HepG2 (cell line): ENCODE measurements around the gene OVOL2. TPM values are rescaled to one million over a fixed set of nuclear protein-coding genes. Genes with fewer than 3 reads are reported as not detected.

ENCODE experiments used
- EED ChIP-seq: sonication (generic); formaldehyde crosslinking; IDR thresholded peaks from 2 replicates; pipeline ENCODE4 v1.5.0; 2020; ENCODE audit warnings: mild to moderate bottlenecking, missing genetic modification reagents
- EZH2 ChIP-seq: conservative IDR thresholded peaks from 2 replicates; pipeline ENCODE4 v1.6.1; 2012; ENCODE audit warnings: mild to moderate bottlenecking, low read depth, low read length, moderate library complexity
- HNRNPLL ChIP-seq: fragments of 200-400 bp; formaldehyde crosslinking; IDR thresholded peaks from 2 replicates; pipeline ENCODE4 v1.6.1; 2017; ENCODE audit warnings: mild to moderate bottlenecking, low read depth, low read length; ENCODE audit not compliant: poor library complexity, severe bottlenecking
- MEIS1 ChIP-seq: sonication (generic); formaldehyde crosslinking; IDR thresholded peaks from 2 replicates; pipeline ENCODE4 v1.9.0; 2021; ENCODE audit warnings: mild to moderate bottlenecking, missing genetic modification reagents, moderate library complexity, borderline replicate concordance
- MTA1 ChIP-seq: sonication (generic); formaldehyde crosslinking; IDR thresholded peaks from 2 replicates; pipeline ENCODE4 v1.4.0; 2020; ENCODE audit warnings: missing genetic modification reagents, mild to moderate bottlenecking, borderline replicate concordance
- PITX1 ChIP-seq: sonication (generic); formaldehyde crosslinking; IDR thresholded peaks from 2 replicates; pipeline ENCODE4 v1.5.1; 2020; ENCODE audit warnings: mild to moderate bottlenecking, missing genetic modification reagents
- TOE1 ChIP-seq: sonication (generic); formaldehyde crosslinking; IDR thresholded peaks from 2 replicates; pipeline ENCODE4 v1.4.0; 2020; ENCODE audit warnings: mild to moderate bottlenecking, missing genetic modification reagents
- ZMYM4 ChIP-seq: sonication (generic); formaldehyde crosslinking; IDR thresholded peaks from 2 replicates; pipeline ENCODE4 v1.8.1; 2023; ENCODE audit warnings: mild to moderate bottlenecking, missing genetic modification reagents
- ZNF615 ChIP-seq: sonication (generic); formaldehyde crosslinking; IDR thresholded peaks from 2 replicates; pipeline ENCODE4 v1.5.0; 2020; ENCODE audit warnings: mild to moderate bottlenecking, missing genetic modification reagents, borderline replicate concordance
- ZNF652 ChIP-seq: IDR thresholded peaks from 2 replicates; pipeline ENCODE4 v1.6.1; 2016; ENCODE audit warnings: low read depth, borderline replicate concordance
- ZNF883 ChIP-seq: sonication (generic); formaldehyde crosslinking; IDR thresholded peaks from 2 replicates; pipeline ENCODE4 v1.5.1; 2020; ENCODE audit warnings: mild to moderate bottlenecking, missing genetic modification reagents; ENCODE audit errors: not compliant biosample characterization
- polyA plus RNA-seq, 8 experiments: library from polyadenylated mRNA; depleted of rRNA in 3 of 8; stranded (reverse) in 7 of 8; unstranded in 1 of 8; fragments of >200 nt; fragmentation: Illumina TruSeq in 4 of 8; extraction: Trizol in 4 of 8; gene quantifications; 2 replicates each; pipeline versions ENCODE4 v1.2.1 to v1.2.3, GENCODE V29; 2011 to 2016; ENCODE audit warnings: low read depth in 4 of 8, missing spikeins in 1 of 8, mixed read lengths in 1 of 8; ENCODE audit not compliant: insufficient read depth in 1 of 8
- total RNA-seq, 5 experiments: library from RNA; depleted of rRNA; stranded (reverse); fragments of >200 nt; fragmentation: Illumina TruSeq; extraction: Trizol; gene quantifications; 2 replicates each; pipeline ENCODE4 v1.2.3, GENCODE V29; 2016; ENCODE audit warnings: low read depth in 1 of 5
- TF ChIP-seq, protein P1 (sequence below): sonication (generic); formaldehyde crosslinking; IDR thresholded peaks from 2 replicates; pipeline ENCODE4 v1.5.0; 2020; ENCODE audit warnings: missing genetic modification reagents
- TF ChIP-seq, protein P2 (sequence below): sonication (generic); formaldehyde crosslinking; IDR thresholded peaks from 2 replicates; pipeline ENCODE4 v1.4.0; 2020; ENCODE audit warnings: missing genetic modification reagents
- TF ChIP-seq, protein P3 (sequence below): sonication (generic); formaldehyde crosslinking; IDR thresholded peaks from 2 replicates; pipeline ENCODE4 v1.8.1; 2023; ENCODE audit warnings: mild to moderate bottlenecking, missing genetic modification reagents
- TF ChIP-seq, protein P4 (sequence below): sonication (generic); formaldehyde crosslinking; conservative IDR thresholded peaks from 2 replicates; pipeline ENCODE4 v1.4.0; 2020; ENCODE audit warnings: mild to moderate bottlenecking, missing genetic modification reagents, moderate library complexity
- TF ChIP-seq, protein P5 (sequence below): sonication (generic); formaldehyde crosslinking; IDR thresholded peaks from 2 replicates; pipeline ENCODE4 v1.5.0; 2020; ENCODE audit warnings: missing genetic modification reagents, mild to moderate bottlenecking, borderline replicate concordance

OVOL2 gene
- total and polyA plus RNA-seq, 2 of the 13 experiments (the other 11 are each of a cell fraction or from before 2014, with no cell fraction given) = 0.20 to 0.31 TPM

DNA sequence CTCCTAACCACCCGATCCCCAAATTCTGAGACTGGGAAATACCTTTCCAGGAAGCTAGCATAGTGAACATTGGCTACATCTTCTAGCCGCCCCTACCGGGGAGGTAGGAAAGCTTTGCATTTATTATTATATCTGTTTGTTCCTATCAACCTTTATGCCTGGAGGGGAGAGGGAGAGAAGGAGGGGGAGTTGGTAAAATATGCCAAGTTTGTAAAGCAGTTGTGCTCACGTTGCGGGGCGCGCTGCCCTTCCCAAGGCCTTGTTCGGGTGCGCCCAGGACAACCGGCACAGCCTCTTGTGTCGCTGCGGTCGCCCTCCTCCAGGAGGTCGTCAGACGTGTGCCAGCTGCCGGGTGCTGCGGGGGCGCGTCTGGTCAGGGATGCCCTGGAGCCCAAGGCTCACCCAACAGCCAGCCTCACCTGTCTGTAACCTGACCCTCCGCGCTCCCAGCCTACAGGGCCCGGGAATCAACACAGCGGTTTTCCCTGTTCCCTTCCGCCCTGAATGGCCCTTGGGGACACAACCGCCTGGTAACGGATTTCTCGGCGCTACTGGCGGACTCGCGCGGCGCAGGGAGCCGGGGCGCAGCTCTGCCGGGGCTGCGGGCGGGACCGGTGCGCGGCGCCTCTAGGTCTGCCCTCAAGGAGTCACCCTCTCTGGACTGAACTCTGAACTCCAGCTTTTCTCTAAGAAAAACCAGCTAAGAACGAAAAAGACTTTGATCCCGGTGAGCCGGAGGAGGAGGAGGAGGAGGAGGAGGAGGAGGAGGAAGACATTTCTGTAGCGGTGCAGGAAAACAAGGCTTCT, 1.1 kb upstream of the OVOL2 start (continued):
- TF ChIP-seq, protein P1, sequence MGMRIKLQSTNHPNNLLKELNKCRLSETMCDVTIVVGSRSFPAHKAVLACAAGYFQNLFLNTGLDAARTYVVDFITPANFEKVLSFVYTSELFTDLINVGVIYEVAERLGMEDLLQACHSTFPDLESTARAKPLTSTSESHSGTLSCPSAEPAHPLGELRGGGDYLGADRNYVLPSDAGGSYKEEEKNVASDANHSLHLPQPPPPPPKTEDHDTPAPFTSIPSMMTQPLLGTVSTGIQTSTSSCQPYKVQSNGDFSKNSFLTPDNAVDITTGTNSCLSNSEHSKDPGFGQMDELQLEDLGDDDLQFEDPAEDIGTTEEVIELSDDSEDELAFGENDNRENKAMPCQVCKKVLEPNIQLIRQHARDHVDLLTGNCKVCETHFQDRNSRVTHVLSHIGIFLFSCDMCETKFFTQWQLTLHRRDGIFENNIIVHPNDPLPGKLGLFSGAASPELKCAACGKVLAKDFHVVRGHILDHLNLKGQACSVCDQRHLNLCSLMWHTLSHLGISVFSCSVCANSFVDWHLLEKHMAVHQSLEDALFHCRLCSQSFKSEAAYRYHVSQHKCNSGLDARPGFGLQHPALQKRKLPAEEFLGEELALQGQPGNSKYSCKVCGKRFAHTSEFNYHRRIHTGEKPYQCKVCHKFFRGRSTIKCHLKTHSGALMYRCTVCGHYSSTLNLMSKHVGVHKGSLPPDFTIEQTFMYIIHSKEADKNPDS (CRISPR knock-in tag) = no peak
- TF ChIP-seq MEIS1 (CRISPR knock-in tag) = 0 out of 2 replicates have a peak, but pooled peaks have one; percentile 23
- TF ChIP-seq, protein P2, sequence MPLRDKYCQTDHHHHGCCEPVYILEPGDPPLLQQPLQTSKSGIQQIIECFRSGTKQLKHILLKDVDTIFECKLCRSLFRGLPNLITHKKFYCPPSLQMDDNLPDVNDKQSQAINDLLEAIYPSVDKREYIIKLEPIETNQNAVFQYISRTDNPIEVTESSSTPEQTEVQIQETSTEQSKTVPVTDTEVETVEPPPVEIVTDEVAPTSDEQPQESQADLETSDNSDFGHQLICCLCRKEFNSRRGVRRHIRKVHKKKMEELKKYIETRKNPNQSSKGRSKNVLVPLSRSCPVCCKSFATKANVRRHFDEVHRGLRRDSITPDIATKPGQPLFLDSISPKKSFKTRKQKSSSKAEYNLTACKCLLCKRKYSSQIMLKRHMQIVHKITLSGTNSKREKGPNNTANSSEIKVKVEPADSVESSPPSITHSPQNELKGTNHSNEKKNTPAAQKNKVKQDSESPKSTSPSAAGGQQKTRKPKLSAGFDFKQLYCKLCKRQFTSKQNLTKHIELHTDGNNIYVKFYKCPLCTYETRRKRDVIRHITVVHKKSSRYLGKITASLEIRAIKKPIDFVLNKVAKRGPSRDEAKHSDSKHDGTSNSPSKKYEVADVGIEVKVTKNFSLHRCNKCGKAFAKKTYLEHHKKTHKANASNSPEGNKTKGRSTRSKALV (CRISPR knock-in tag) = peak; percentile 83
- TF ChIP-seq ZNF883 (CRISPR knock-in tag) = peak; percentile 34
- TF ChIP-seq EZH2 = peak; percentile 71; the same call in 1 of the 2 replicates
- no peak for TF ChIP-seq PITX1 (CRISPR knock-in tag)
- peak; percentile 34; the same call in 1 of the 2 replicates for TF ChIP-seq MTA1 (CRISPR knock-in tag)
- TF ChIP-seq, protein P3, sequence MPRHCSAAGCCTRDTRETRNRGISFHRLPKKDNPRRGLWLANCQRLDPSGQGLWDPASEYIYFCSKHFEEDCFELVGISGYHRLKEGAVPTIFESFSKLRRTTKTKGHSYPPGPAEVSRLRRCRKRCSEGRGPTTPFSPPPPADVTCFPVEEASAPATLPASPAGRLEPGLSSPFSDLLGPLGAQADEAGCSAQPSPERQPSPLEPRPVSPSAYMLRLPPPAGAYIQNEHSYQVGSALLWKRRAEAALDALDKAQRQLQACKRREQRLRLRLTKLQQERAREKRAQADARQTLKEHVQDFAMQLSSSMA (CRISPR knock-in tag) = no peak
- TF ChIP-seq ZNF652 (CRISPR knock-in tag) = no peak
- TF ChIP-seq ZNF615 (CRISPR knock-in tag) = 0 out of 2 replicates have a peak, but pooled peaks have one; percentile 36
- 0 out of 2 replicates have a peak, but pooled peaks have one; percentile 38 for TF ChIP-seq EED (CRISPR knock-in tag)
- TF ChIP-seq HNRNPLL = peak; percentile 94
- no peak for TF ChIP-seq TOE1 (CRISPR knock-in tag)
- 0 out of 2 replicates have a peak, but pooled peaks have one; percentile 22 for TF ChIP-seq ZMYM4 (CRISPR knock-in tag)
- TF ChIP-seq, protein P4, sequence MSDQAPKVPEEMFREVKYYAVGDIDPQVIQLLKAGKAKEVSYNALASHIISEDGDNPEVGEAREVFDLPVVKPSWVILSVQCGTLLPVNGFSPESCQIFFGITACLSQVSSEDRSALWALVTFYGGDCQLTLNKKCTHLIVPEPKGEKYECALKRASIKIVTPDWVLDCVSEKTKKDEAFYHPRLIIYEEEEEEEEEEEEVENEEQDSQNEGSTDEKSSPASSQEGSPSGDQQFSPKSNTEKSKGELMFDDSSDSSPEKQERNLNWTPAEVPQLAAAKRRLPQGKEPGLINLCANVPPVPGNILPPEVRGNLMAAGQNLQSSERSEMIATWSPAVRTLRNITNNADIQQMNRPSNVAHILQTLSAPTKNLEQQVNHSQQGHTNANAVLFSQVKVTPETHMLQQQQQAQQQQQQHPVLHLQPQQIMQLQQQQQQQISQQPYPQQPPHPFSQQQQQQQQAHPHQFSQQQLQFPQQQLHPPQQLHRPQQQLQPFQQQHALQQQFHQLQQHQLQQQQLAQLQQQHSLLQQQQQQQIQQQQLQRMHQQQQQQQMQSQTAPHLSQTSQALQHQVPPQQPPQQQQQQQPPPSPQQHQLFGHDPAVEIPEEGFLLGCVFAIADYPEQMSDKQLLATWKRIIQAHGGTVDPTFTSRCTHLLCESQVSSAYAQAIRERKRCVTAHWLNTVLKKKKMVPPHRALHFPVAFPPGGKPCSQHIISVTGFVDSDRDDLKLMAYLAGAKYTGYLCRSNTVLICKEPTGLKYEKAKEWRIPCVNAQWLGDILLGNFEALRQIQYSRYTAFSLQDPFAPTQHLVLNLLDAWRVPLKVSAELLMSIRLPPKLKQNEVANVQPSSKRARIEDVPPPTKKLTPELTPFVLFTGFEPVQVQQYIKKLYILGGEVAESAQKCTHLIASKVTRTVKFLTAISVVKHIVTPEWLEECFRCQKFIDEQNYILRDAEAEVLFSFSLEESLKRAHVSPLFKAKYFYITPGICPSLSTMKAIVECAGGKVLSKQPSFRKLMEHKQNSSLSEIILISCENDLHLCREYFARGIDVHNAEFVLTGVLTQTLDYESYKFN (CRISPR knock-in tag) = 0 out of 2 replicates have a peak, but pooled peaks have one; percentile 20
- TF ChIP-seq, protein P5, sequence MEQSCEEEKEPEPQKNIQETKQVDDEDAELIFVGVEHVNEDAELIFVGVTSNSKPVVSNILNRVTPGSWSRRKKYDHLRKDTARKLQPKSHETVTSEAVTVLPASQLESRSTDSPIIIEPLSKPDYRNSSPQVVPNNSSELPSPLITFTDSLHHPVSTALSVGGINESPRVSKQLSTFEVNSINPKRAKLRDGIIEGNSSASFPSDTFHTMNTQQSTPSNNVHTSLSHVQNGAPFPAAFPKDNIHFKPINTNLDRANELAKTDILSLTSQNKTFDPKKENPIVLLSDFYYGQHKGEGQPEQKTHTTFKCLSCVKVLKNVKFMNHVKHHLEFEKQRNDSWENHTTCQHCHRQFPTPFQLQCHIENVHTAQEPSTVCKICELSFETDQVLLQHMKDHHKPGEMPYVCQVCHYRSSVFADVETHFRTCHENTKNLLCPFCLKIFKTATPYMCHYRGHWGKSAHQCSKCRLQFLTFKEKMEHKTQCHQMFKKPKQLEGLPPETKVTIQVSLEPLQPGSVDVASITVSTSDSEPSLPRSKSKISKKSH (CRISPR knock-in tag) = 0 out of 2 replicates have a peak, but pooled peaks have one; percentile 50
